Measurements from ENCODE around the gene TTC7B. TPM values are rescaled to one million over a fixed set of nuclear protein-coding genes. Genes with fewer than 3 reads are reported as not detected.

Gene TTC7B
- total and polyA plus RNA-seq, 2 donors (not counting 1 experiment from before 2014, with no cell fraction given) = 0.36 to 3.2 TPM

GRCh38 chr14:90658541-90658967 lies 157.7 kb downstream of the TTC7B start:
- H3K27ac Mint-ChIP-seq = no peak overlapping the region
- no peak overlapping the region for H3K4me3 Mint-ChIP-seq
- CTCF ChIA-PET = no interaction called here

GRCh38 chr14:90656973-90657372 lies 159.3 kb downstream of the TTC7B start:
- ChIA-PET CTCF (no interaction called here), POLR2A (no interaction called here)
- no peak for DNase-seq
- Histone ChIP-seq H3K79me2 (ENCODE audit: control insufficient read depth, insufficient read depth, low read length) (no peaks in the 10 kb centered on the region), H3K4me2 (replicated peaks; ENCODE audit: low read depth, low read length, poor library complexity, severe bottlenecking) (no peak overlapping the region), H4K20me1 (ENCODE audit: control insufficient read depth, insufficient read depth, low read length, poor library complexity, severe bottlenecking) (no peaks in the 10 kb centered on the region), H3K4me1 (ENCODE audit: control insufficient read depth in 2 of 2, insufficient read depth in 2 of 2, low read length in 2 of 2) (no peaks in the 10 kb centered on the region), H3K9me3 (ENCODE audit: control extremely low read depth in 1 of 3, control insufficient read depth in 2 of 3, insufficient read depth in 1 of 3, low read length in 2 of 3) (no peaks in the 10 kb centered on the region), H3K27me3 (replicated peaks in 1 of 4; ENCODE audit: control extremely low read depth in 1 of 4, control insufficient read depth in 3 of 4, insufficient read depth in 4 of 4, low read length in 3 of 4) (peaks cover 0 to 2% (median 0%) of the 10 kb centered on the region in 4 experiments), H3K27ac (ENCODE audit: low read length in 2 of 2) (no peak overlapping the region), H3K36me3 (replicated peaks in 1 of 2; ENCODE audit: control extremely low read depth in 1 of 2, control insufficient read depth in 1 of 2, extremely low read depth in 1 of 2, insufficient read depth in 2 of 2, low read length in 1 of 2) (no peaks in the 10 kb centered on the region), H2AFZ (ENCODE audit: insufficient read depth, low read depth, low read length, poor library complexity, severe bottlenecking) (no peak overlapping the region), H3K4me3 (ENCODE audit: control extremely low read depth in 1 of 5, extremely low read depth in 1 of 5, insufficient read depth in 1 of 5, low read depth in 2 of 5, low read length in 4 of 5) (no peak overlapping the region), H3K9ac (ENCODE audit: low read length) (no peak overlapping the region)
- Mint-ChIP-seq H3K4me3 (no peak overlapping the region), H3K27ac (no peak overlapping the region), H3K4me1 (no peaks in the 10 kb centered on the region), H3K9me3 (ENCODE audit: insufficient read depth) (no peaks in the 10 kb centered on the region), H3K27me3 (peaks cover 6% of the 10 kb centered on the region)
- WGBS (ENCODE audit: insufficient coverage) = 95% methylated on average over 12 of the region's 12 CpGs
- intact Hi-C loops (cut with micrococcal nuclease) = no loop called here
- ATAC-seq (ENCODE audit: low read depth) = no peak
- TF ChIP-seq CTCF (IDR thresholded peaks at IDR 0.05) (no peak), EZH2 (IDR thresholded peaks at IDR 0.05; ENCODE audit: borderline replicate concordance, insufficient read depth, low read depth, low read length, poor library complexity, severe bottlenecking) (no peak)

More at GRCh38 chr14:90658541-90658967, 157.7 kb downstream of the TTC7B start:
- no peak overlapping the region for H3K27ac ChIP-seq (ENCODE audit: low read length in 2 of 2)
- 37% methylated on average over 8 of the region's 8 CpGs for WGBS (ENCODE audit: insufficient coverage)
- H3K9me3 ChIP-seq (ENCODE audit: control extremely low read depth in 1 of 3, control insufficient read depth in 2 of 3, insufficient read depth in 1 of 3, low read length in 2 of 3) = no peaks in the 10 kb centered on the region
- intact Hi-C loops (cut with micrococcal nuclease) = no loop called here
- no peaks in the 10 kb centered on the region for H3K9me3 Mint-ChIP-seq (ENCODE audit: insufficient read depth)
- TF ChIP-seq EZH2 (IDR thresholded peaks at IDR 0.05; ENCODE audit: borderline replicate concordance, insufficient read depth, low read depth, low read length, poor library complexity, severe bottlenecking) (no peak), CTCF (IDR thresholded peaks at IDR 0.05) (no peak)
- H3K4me1 ChIP-seq (ENCODE audit: control insufficient read depth in 2 of 2, insufficient read depth in 2 of 2, low read length in 2 of 2) = no peaks in the 10 kb centered on the region
- peaks cover 0 to 2% (median 0%) of the 10 kb centered on the region in 4 experiments for H3K27me3 ChIP-seq (replicated peaks in 1 of 4; ENCODE audit: control extremely low read depth in 1 of 4, control insufficient read depth in 3 of 4, insufficient read depth in 4 of 4, low read length in 3 of 4)
- POLR2A ChIA-PET = no interaction called here
- no peak overlapping the region for H3K9ac ChIP-seq (ENCODE audit: low read length)
- ATAC-seq (ENCODE audit: low read depth) (no peak), DNase-seq (no peak)
- H3K4me3 ChIP-seq (ENCODE audit: control extremely low read depth in 1 of 5, extremely low read depth in 1 of 5, insufficient read depth in 1 of 5, low read depth in 2 of 5, low read length in 4 of 5) = no peak overlapping the region
- H3K79me2 ChIP-seq (ENCODE audit: control insufficient read depth, insufficient read depth, low read length) = no peaks in the 10 kb centered on the region
- no peaks in the 10 kb centered on the region for H3K36me3 ChIP-seq (replicated peaks in 1 of 2; ENCODE audit: control extremely low read depth in 1 of 2, control insufficient read depth in 1 of 2, extremely low read depth in 1 of 2, insufficient read depth in 2 of 2, low read length in 1 of 2)
- peak overlapping the region; percentile 54 for H2AFZ ChIP-seq (ENCODE audit: insufficient read depth, low read depth, low read length, poor library complexity, severe bottlenecking)
- peaks cover 6% of the 10 kb centered on the region for H3K27me3 Mint-ChIP-seq
- H4K20me1 ChIP-seq (ENCODE audit: control insufficient read depth, insufficient read depth, low read length, poor library complexity, severe bottlenecking) = no peaks in the 10 kb centered on the region
- H3K4me2 ChIP-seq (replicated peaks; ENCODE audit: low read depth, low read length, poor library complexity, severe bottlenecking) = no peak overlapping the region
- no peaks in the 10 kb centered on the region for H3K4me1 Mint-ChIP-seq
